NCI-H748 treated with DMSO at 0.1 percent for 48 hours (cell line): ENCODE results near the gene MUC5B.
"Not testable (repeated sequence)": the region's sequence is repeated elsewhere in the genome, so short reads cannot be mapped to it uniquely, and the experiment has no call there.

Experiments used
- DNase-seq: peaks from one replicate; lab custom pipeline; 2025; lab: John Stamatoyannopoulos, UW

The MUC5B gene, protein sequence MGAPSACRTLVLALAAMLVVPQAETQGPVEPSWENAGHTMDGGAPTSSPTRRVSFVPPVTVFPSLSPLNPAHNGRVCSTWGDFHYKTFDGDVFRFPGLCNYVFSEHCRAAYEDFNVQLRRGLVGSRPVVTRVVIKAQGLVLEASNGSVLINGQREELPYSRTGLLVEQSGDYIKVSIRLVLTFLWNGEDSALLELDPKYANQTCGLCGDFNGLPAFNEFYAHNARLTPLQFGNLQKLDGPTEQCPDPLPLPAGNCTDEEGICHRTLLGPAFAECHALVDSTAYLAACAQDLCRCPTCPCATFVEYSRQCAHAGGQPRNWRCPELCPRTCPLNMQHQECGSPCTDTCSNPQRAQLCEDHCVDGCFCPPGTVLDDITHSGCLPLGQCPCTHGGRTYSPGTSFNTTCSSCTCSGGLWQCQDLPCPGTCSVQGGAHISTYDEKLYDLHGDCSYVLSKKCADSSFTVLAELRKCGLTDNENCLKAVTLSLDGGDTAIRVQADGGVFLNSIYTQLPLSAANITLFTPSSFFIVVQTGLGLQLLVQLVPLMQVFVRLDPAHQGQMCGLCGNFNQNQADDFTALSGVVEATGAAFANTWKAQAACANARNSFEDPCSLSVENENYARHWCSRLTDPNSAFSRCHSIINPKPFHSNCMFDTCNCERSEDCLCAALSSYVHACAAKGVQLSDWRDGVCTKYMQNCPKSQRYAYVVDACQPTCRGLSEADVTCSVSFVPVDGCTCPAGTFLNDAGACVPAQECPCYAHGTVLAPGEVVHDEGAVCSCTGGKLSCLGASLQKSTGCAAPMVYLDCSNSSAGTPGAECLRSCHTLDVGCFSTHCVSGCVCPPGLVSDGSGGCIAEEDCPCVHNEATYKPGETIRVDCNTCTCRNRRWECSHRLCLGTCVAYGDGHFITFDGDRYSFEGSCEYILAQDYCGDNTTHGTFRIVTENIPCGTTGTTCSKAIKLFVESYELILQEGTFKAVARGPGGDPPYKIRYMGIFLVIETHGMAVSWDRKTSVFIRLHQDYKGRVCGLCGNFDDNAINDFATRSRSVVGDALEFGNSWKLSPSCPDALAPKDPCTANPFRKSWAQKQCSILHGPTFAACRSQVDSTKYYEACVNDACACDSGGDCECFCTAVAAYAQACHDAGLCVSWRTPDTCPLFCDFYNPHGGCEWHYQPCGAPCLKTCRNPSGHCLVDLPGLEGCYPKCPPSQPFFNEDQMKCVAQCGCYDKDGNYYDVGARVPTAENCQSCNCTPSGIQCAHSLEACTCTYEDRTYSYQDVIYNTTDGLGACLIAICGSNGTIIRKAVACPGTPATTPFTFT (N-terminal part only)

GRCh38 chr11:1222491-1223345 lies at the start of gene MUC5B:
MUC5B (plus strand) TSS chr11:1223066; CDS start chr11:1223124, 58 bp downstream.
- no peak for DNase-seq

DNA sequence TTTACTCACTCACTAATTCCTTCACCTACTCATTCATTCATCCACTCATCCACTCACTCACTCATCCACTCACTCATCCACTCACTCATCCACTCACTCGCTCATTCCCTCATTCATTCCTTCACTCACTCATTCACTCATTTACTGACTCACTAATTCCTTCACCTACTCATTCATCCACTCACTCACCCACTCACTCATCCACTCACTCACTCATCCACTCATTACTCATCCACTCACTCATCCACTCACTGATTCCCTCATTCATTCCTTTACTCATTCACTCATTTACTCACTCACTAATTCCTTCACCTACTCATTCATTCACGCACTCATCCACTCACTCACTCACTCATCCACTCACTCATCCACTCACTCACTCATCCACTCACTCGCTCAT lies 49.5 kb upstream of the MUC5B start:
- DNase-seq = not testable (repeated sequence)

GRCh38 chr11:1174441-1175370 lies 48.2 kb upstream of the MUC5B start:
- DNase-seq = no peak

- DNase-seq = no peak
Observed at GRCh38 chr11:1175461-1176223, 47.2 kb upstream of the MUC5B start.

GRCh38 chr11:1176224-1177019 lies 46.4 kb upstream of the MUC5B start:
- DNase-seq = no peak

GRCh38 chr11:1177020-1177770 lies 45.7 kb upstream of the MUC5B start:
- no peak for DNase-seq

- DNase-seq = no peak
Observed at GRCh38 chr11:1177771-1178090, 45.1 kb upstream of the MUC5B start.

DNA sequence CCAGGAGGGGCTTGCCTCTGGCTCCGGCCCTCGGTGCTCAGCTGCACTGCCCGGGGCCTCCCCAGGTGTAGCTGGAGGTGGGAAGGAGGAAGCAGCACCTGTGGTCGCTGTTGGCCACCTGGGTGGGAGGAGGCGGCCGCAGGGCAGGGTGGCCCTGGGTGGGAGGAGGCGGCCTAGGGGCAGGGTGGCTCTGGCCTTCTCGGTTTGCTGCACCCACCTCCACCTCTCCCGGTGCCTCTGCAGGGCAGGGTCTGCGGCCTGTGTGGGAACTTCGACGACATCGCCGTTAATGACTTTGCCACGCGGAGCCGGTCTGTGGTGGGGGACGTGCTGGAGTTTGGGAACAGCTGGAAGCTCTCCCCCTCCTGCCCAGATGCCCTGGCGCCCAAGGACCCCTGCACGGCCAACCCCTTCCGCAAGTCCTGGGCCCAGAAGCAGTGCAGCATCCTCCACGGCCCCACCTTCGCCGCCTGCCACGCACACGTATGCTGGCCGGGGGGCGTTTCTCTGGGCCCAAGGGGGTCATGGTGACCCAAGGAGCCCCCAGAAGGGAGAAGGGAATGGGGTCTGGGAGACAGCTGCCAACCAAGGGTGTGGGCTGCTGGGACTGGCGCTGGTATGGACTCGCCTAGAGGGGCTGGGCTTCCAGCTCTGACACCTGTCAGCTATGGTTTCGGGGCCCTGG lies 44.5 kb upstream of the MUC5B start:
- no peak for DNase-seq

- no peak for DNase-seq
Observed at GRCh38 chr11:1178906-1179305, 44.0 kb upstream of the MUC5B start.

DNA sequence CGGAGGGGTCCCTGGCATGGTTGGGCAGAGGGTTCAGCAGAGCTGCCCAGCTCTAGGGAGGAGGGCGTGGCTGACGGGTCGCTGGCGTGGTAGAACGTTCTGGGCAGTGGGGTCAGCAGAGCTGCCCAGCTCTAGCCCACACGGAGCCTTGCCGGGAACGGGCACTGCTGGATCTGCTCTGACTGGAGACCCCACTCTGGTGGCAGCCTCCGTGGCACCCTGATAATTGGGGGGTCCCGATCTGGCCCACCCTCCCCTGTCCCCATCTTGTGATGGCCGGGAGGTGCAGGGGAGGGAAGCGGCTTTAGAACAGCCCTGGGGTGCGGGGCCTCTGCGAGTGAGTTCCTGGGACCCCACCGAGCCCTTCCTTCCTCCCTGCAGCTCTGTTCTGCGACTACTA lies 43.2 kb upstream of the MUC5B start:
- no peak for DNase-seq

GRCh38 chr11:1180171-1180570 lies 42.7 kb upstream of the MUC5B start:
- DNase-seq = no peak

DNA sequence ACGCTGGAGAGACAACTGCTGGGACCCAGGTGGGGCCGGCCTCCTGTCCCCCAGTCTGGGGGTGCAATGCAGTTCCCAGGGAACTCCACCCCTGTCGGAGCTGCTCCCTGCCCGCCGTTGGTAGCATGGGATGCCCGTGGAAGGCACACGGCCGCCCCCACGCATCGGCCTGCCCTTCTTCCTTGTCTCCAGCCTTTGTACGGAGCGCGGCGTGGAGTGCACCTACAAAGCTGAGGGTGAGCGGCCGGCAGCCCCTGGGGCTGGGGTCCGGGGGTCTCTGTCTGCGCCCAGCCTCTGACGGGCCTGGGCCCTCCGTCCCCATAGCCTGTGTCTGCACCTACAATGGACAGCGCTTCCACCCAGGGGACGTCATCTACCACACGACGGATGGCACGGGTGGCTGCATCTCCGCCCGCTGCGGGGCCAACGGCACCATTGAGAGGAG lies 41.9 kb upstream of the MUC5B start:
- no peak for DNase-seq

DNA sequence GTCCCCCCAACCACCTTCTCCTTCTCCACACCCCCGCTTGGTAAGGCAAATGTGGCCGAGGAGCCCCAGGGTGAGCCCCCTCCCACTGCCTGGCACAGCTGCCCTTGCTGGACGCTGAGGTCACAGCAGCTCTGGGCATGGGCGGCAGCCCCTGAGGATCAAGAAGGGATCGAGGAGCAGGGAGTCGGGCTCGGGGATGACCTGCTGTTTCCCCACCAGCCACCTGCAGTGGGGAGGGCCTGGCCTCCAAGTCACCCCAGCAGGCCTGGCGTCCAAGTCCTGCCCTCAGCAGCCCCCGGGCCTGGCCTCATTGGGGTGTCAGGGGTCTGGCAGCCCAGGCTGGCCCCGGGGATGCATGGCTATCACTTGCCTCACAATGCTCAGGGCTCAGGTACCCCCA lies 41.4 kb upstream of the MUC5B start:
- DNase-seq = no peak

GRCh38 chr11:1181853-1182535 lies 40.9 kb upstream of the MUC5B start:
- DNase-seq = no peak

GRCh38 chr11:1184139-1184538 lies 38.7 kb upstream of the MUC5B start:
- DNase-seq = not testable (repeated sequence)

DNA sequence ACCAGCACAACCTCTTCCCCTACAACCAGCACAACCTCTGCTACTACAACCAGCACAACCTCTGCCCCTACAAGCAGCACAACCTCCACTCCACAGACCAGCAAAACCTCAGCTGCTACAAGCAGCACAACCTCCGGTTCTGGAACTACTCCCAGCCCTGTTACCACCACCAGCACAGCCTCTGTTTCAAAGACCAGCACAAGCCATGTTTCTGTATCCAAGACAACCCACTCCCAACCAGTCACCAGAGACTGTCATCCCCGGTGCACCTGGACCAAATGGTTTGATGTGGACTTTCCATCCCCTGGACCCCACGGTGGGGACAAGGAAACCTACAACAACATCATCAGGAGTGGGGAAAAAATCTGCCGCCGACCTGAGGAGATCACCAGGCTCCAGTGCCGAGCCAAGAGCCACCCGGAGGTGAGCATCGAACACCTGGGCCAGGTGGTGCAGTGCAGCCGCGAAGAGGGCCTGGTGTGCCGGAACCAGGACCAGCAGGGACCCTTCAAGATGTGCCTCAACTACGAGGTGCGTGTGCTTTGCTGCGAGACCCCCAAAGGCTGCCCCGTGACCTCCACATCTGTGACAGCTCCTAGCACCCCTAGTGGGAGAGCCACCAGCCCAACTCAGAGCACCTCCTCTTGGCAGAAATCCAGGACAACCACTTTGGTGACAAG lies 34.3 kb upstream of the MUC5B start:
- DNase-seq = not testable (repeated sequence)
